ENCODE results near the gene CES3.
A peak's percentile ranks its signal among the peaks of the same experiment; 100 is the strongest.

The CES3 gene

GRCh38 chr16:67013233-67013822 is 52.3 kb downstream of the CES3 start:
- DNase-seq = no peak

- no peak for DNase-seq
These were observed 53.0 kb downstream of the CES3 start for GRCh38 chr16:67013823-67014633.

- DNase-seq = no peak
These were observed 53.7 kb downstream of the CES3 start for GRCh38 chr16:67014634-67015312.

GRCh38 chr16:67015313-67015731 is 54.3 kb downstream of the CES3 start:
- DNase-seq = no peak

- DNase-seq = no peak
These were observed 55.1 kb downstream of the CES3 start for GRCh38 chr16:67016143-67016542.

GRCh38 chr16:67016681-67017420 is 55.8 kb downstream of the CES3 start:
- DNase-seq = no peak

GRCh38 chr16:67017421-67017750 is 56.3 kb downstream of the CES3 start:
- no peak for DNase-seq

- peak; percentile 77 for DNase-seq
These were observed 56.9 kb downstream of the CES3 start for GRCh38 chr16:67017810-67018488.

- DNase-seq = no peak
These were observed 58.1 kb downstream of the CES3 start for GRCh38 chr16:67019171-67019570.

- no peak for DNase-seq
These were observed 60.3 kb downstream of the CES3 start for GRCh38 chr16:67021321-67021720.

GRCh38 chr16:67022531-67023214 is 61.6 kb downstream of the CES3 start:
- DNase-seq = no peak

- DNase-seq = no peak
These were observed 62.6 kb downstream of the CES3 start for GRCh38 chr16:67023689-67024088.

Data from NCI-H187 treated with DMSO at 0.1 percent for 48 hours (cell line).